ENCODE data around the gene MYRF.

MYRF gene

GRCh38 chr11:61718621-61719302 lies 33.7 kb upstream of the MYRF start:
- no peak for DNase-seq (ENCODE audit: low read depth in 3 of 3)

- no peak for DNase-seq (ENCODE audit: low read depth in 3 of 3)
These were observed 32.5 kb upstream of the MYRF start for GRCh38 chr11:61719978-61720377.

GRCh38 chr11:61720597-61720996 lies 31.8 kb upstream of the MYRF start:
- no peak for DNase-seq (ENCODE audit: low read depth in 3 of 3)

DNA sequence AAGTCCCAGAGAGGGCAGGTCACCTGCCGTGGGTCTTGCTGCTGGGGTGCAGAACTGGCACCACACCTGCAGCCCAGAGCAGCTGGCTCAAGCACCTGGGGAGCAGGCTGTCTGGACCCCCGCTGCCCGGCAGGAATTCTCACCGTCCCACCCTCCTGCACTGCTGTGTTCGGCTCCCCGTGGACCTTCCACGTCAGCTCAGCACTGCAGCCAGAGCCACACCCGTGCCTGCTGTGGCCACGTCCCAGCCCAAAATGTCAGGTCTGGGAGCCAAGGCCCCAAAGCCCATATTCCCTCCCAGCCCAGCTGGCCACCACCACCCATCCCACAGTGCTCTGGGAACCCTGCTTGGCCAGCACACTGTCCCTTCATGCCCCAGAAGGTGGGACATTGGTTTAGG lies 28.0 kb upstream of the MYRF start:
- DNase-seq (ENCODE audit: low read depth in 3 of 3), result no peak

DNA sequence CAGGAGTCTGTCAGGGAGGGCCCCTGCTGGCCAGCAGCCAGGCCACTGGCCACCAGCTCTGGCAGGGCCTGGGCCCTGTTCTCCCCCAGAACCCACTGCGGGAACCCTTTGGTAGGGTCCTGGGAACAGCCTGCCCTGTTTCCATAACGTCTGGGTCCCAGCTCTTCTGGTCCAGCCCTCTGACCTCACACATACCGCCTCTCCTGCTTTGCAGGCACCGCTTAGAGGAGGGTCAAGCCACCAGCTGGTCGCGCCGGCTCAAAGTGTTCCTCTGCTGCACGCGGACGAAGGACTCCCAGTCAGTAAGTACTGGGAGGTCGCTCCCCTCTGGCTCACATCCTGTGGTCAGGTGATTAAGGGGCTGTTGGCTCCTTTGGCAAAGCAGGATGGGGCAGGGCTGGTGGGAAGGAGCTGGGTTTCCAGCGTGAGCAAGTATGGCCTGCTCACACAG lies 26.6 kb upstream of the MYRF start:
- DNase-seq (ENCODE audit: low read depth in 3 of 3), result no peak

- no peak for DNase-seq (ENCODE audit: low read depth in 3 of 3)
These were observed 25.7 kb upstream of the MYRF start for GRCh38 chr11:61726775-61727174.

DNA sequence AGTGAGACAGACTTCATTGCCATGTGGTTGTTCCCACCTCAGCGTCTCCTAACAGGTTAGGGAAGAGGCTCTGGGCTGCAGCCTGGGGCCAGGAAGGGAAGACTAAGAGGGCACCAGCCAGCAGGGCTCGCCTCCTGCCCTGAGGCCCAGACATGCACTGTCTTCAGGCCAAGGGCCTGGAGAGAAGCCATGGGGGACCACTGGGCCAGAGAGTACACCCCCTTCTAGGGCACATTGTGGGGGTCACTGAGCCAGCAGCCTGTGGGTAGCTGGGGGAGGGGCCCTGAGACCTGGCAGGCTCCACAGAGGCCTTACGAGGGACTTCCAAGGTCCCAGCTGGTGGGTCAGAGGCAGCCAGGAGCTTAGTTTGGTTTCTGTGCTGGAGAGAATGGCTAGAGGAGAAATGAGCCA lies 25.0 kb upstream of the MYRF start:
- DNase-seq (ENCODE audit: low read depth in 3 of 3), result no peak

DNA sequence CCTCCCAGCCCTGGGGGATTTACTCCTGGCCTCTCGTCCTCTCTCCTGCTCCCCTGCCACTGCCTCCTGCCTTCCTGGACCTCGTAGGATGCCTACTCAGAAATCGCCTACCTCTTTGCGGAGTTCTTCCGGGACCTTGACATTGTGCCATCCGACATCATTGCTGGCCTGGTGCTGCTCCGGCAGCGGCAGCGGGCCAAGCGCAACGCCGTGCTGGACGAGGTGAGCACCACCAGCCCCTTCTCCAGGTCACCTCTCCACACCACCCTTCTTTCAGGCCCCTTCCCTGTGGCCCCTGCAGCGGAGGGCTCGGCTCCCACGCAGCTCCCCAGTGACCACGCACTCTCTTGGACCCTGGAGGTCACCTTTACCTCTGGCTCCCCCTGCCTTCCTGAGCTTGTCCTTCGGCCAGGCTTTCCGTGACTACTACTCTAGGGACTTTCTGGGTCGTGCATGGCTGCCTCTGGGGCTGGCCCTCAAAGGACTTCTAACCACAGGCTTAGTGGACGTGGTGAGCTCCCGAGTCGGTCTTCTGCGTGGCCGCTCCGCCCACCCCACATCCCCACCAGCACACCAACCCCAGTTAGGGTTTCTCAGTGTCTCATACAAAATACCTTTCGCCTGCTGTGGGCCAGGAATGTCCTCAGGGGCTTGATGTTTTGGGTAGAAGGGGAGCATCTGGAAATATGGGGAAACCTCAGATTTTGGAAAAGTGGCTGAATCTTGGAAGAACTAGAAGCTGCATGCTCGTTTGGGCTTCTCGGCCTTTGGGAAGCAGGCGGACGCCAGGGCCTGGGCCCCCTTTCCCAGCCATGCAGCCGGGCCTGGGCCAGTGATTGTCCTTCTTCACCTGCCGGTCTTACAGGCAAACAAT lies 24.1 kb upstream of the MYRF start:
- DNase-seq (ENCODE audit: low read depth in 3 of 3), result no peak

DNA sequence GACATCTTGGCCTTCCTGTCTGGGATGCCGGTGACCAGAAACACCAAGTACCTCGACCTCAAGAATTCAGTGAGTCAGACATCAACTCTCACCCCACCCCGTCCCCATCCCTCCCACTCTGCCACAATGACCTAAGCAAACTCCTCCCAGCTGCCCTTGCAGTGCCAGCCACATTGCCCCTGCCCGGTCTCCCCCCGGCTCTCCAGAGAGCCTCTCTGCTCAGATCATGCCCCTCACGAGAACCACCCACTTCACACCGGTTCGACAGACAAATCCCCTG lies 23.6 kb upstream of the MYRF start:
- no peak for DNase-seq (ENCODE audit: low read depth in 3 of 3)

- DNase-seq (ENCODE audit: low read depth in 3 of 3), result no peak
These were observed 22.0 kb upstream of the MYRF start for GRCh38 chr11:61730240-61730994.

GRCh38 chr11:61731211-61731951 lies 21.1 kb upstream of the MYRF start:
- DNase-seq (ENCODE audit: low read depth in 3 of 3), result no peak

- DNase-seq (ENCODE audit: low read depth in 3 of 3), result no peak
These were observed 20.3 kb upstream of the MYRF start for GRCh38 chr11:61731952-61732675.

- no peak for DNase-seq (ENCODE audit: low read depth in 3 of 3)
These were observed 19.7 kb upstream of the MYRF start for GRCh38 chr11:61732705-61733104.

DNA sequence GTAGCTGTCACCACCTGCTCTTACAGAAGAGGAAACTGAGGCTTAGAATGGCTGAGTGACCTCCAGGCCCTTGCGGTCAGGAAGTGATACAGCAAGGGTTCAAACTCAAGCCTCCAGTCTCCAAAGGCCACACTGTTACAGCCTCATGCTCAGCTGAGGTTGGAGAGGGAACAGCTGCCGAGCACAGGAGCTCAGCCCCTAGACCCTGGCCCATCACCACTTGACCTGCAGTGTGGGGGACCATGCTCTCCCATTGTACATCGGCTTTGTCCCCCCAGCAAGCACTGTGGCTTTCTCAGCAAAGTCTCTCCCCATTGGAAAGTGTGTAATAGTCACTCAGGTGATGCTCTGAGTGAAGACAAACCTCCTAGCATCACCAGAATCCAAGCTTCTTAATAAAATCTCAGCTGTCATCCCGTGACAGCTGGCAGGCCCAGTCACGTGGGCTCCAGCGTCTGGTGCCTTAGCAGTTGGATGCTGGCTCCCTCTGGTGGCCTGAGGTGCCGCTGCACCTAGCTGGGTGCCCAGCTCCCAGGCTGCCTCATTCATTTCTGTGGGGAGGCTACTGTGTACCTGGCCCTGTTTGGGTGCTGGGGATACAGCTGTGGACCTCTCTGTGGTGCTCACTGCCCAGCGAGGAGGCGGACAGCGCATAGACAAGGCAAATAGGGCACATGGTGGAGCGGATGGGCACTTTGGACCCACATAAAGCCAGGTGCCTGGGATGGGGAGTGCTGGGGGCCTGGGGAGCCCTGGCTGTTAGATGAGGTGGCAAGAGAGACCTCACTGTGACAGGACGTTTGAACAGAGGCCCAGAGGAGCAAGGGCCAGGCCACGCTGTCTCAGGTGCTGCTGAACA lies 19.1 kb upstream of the MYRF start:
- DNase-seq (ENCODE audit: low read depth in 3 of 3), result peak; percentile 66 to 72 (median 69)

- DNase-seq (ENCODE audit: low read depth in 3 of 3), result no peak
These were observed 17.7 kb upstream of the MYRF start for GRCh38 chr11:61734767-61735166.

DNA sequence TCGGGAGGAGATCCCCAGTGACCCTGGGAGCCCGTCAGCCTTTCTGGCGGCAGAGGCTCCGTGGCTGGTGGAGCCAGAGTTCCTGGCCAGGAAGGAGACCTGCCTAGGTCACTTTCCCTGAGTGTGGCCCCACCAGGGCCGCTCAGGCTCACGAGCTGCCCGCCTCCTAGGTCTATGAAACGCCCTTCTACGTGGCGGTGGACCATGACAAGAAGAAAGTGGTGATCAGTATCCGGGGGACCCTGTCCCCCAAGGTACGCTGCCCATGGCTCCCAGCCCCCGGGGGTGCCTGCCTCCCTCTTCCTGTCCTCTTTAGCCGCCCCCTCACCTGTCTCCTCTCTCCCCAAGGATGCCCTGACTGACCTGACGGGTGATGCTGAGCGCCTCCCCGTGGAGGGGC lies 17.0 kb upstream of the MYRF start:
- DNase-seq (ENCODE audit: low read depth in 3 of 3), result no peak

DNA sequence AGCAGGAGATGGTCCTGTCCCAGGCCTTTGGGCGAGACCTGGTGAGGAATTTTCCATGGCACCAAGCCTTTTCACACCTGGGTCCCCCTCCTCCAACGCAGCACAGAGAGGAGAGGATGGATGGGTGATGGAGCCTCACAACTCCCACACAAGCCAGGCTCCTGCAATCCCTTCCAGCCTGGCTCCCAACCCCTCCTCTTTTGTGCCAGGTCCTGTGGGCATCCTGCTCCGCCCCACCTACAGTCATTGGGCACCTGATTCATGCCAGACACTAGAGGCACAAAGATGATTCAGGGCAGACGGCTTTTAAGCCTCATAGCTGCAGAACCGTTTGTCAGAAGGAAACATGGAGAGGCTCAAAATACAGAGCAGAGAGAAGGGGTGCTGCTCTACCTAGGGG lies 16.1 kb upstream of the MYRF start:
- no peak for DNase-seq (ENCODE audit: low read depth in 3 of 3)

DNA sequence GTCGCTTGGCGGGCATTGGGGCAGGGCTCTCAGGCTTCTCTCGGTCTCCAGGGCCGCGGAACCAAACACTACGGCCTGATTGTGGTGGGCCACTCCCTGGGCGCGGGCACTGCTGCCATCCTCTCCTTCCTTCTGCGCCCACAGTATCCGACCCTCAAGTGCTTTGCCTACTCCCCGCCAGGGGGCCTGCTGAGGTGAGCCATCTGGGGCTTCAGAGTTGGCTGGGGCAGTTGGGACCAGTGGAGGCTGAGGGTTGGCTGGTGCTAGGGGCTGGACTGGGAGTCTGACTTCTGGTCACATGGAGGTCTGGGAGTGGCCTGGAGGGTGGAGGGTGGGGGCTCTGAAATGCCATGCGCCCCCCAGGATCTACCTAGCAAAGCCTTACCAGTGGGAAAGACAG lies 15.3 kb upstream of the MYRF start:
- no peak for DNase-seq (ENCODE audit: low read depth in 3 of 3)

GRCh38 chr11:61737636-61738386 lies 14.6 kb upstream of the MYRF start:
- DNase-seq (ENCODE audit: low read depth in 3 of 3), result no peak

- no peak for DNase-seq (ENCODE audit: low read depth in 3 of 3)
These were observed 13.7 kb upstream of the MYRF start for GRCh38 chr11:61738776-61739175.
